Endothelial cell of umbilical vein (primary cell): Measurements from ENCODE around the gene EEF2K. TPM values are rescaled to one million over a fixed set of nuclear protein-coding genes. Genes with fewer than 3 reads are reported as not detected.
"Not testable (repeated sequence)": the region's sequence is repeated elsewhere in the genome, so short reads cannot be mapped to it uniquely, and the experiment has no call there.

Experiments used
- BruUV-seq: library from RNA; stranded (reverse); fragments of 400-500 nt; replicated peaks from 2 replicates; lab custom pipeline; 2021; lab: Mats Ljungman, UMichigan
- CTCF ChIA-PET: fragments of 300-600, 350-600 bp; sonication (Branson Sonifier 250); formaldehyde crosslinking; loops from one replicate; lab custom pipeline; 2021; ENCODE audit warnings: antibody characterized with exemption, inconsistent platforms; lab: Charles Lee
- POLR2A ChIA-PET: fragments of 300-600, 350-600 bp; sonication (Branson Sonifier 250); formaldehyde crosslinking; loops from one replicate; lab custom pipeline; 2021; ENCODE audit warnings: antibody characterized with exemption, inconsistent platforms; lab: Charles Lee
- DNase-seq: peaks from one replicate; pipeline ENCODE4 v3.0.0-alpha.2; 2011; ENCODE audit warnings: low read depth, low spot score
- FAIRE-seq: peaks from 2 replicates; lab custom pipeline; 2011; peaks lifted over from hg19 to GRCh38; lab: Jason Lieb, UNC
- H2AFZ ChIP-seq: 2 replicates; pipeline ENCODE4 v1.6.0; 2012; ENCODE audit warnings: low read depth, low read length, control low read depth, inconsistent platforms
- H3K27ac ChIP-seq: 2 replicates; pipeline ENCODE4 v1.5.1; 2011; ENCODE audit warnings: low read depth, mild to moderate bottlenecking, control low read depth, low read length, moderate library complexity; ENCODE audit not compliant: insufficient read depth
- H3K27me3 ChIP-seq, 2 experiments: 2 replicates each; pipeline versions ENCODE4 v1.6.0 to v1.6.1; 2011; ENCODE audit warnings: low read length in 2 of 2, mixed read lengths in 1 of 2; ENCODE audit not compliant: control insufficient read depth in 2 of 2, insufficient read depth in 2 of 2
- H3K36me3 ChIP-seq, 2 experiments: 2 replicates in 1 of 2; 3 replicates in 1 of 2; pipeline ENCODE4 v1.5.1; 2011; ENCODE audit warnings: low read length in 2 of 2, mild to moderate bottlenecking in 1 of 2, moderate library complexity in 1 of 2; ENCODE audit not compliant: control insufficient read depth in 2 of 2, insufficient read depth in 2 of 2; ENCODE audit errors: extremely low read depth in 1 of 2
- H3K4me1 ChIP-seq: 3 replicates; pipeline ENCODE4 v1.5.1; 2011; ENCODE audit warnings: mild to moderate bottlenecking, low read length; ENCODE audit not compliant: control insufficient read depth, insufficient read depth; ENCODE audit errors: extremely low read depth
- H3K4me2 ChIP-seq: 2 replicates; pipeline ENCODE4 v1.6.1; 2011; ENCODE audit warnings: low read length, control low read depth, mixed read lengths; ENCODE audit not compliant: insufficient read depth
- H3K4me3 ChIP-seq, 3 experiments: fragments of 200-600 bp in 1 of 3; sonication (generic), shearing (Covaris generic) in 1 of 3; replicated peaks in 1 of 3; 2 replicates each; pipeline ENCODE4 v1.5.1; 2011 to 2016; ENCODE audit warnings: control low read depth in 3 of 3, low read length in 3 of 3, mild to moderate bottlenecking in 2 of 3, inconsistent platforms in 1 of 3, low read depth in 1 of 3, moderate library complexity in 1 of 3; ENCODE audit not compliant: insufficient read depth in 1 of 3
- H3K79me2 ChIP-seq: 2 replicates; pipeline ENCODE4 v1.6.0; 2012; ENCODE audit warnings: low read length, inconsistent platforms; ENCODE audit not compliant: control insufficient read depth, insufficient read depth
- H3K9ac ChIP-seq: replicated peaks from 2 replicates; pipeline ENCODE3; 2011; ENCODE audit warnings: low read length, control low read depth; ENCODE audit not compliant: insufficient read depth; ENCODE audit errors: extremely low read depth
- H3K9me1 ChIP-seq: replicated peaks from 3 replicates; pipeline ENCODE4 v1.6.0; 2011; ENCODE audit warnings: mild to moderate bottlenecking, low read length; ENCODE audit not compliant: control insufficient read depth, insufficient read depth; ENCODE audit errors: extremely low read depth
- H3K9me3 ChIP-seq: replicated peaks from 2 replicates; pipeline ENCODE4 v1.5.1; 2012; ENCODE audit warnings: low read length, inconsistent platforms; ENCODE audit not compliant: control insufficient read depth, insufficient read depth
- H4K20me1 ChIP-seq: replicated peaks from 2 replicates; pipeline ENCODE3; 2011; ENCODE audit warnings: mild to moderate bottlenecking, low read length; ENCODE audit not compliant: control insufficient read depth, insufficient read depth; ENCODE audit errors: extremely low read depth
- CTCF ChIP-seq, 2 donors: IDR thresholded peaks; 1 replicate in 1 of 2; 2 replicates in 1 of 2; pipeline ENCODE4 v1.5.1; 2011; ENCODE audit warnings: low read length in 2 of 2, mild to moderate bottlenecking in 2 of 2, moderate library complexity in 2 of 2, control low read depth in 1 of 2, inconsistent platforms in 1 of 2, low read depth in 1 of 2; ENCODE audit not compliant: insufficient read depth in 1 of 2; ENCODE audit errors: extremely low read depth in 1 of 2
- JUN ChIP-seq: IDR thresholded peaks from 2 replicates; pipeline ENCODE4 v1.6.1; 2011; ENCODE audit warnings: borderline replicate concordance, low read depth; ENCODE audit not compliant: insufficient read length, insufficient read depth
- dilution Hi-C: fragments of 300-500 bp; cut with MboI; formaldehyde crosslinking; loops from one replicate; pipeline ENCODE4 v1.15.0; 2019; ENCODE audit warnings: low sequenced_read_pairs; ENCODE audit not compliant: extremely low pct_ligation_motif_present
- intact Hi-C: fragments of 100-400 bp; cut with micrococcal nuclease; formaldehyde crosslinking; loops from one replicate; pipeline ENCODE4 v1.10.0; 2022
- polyA plus RNA-seq, 4 experiments: library from polyadenylated mRNA; depleted of rRNA in 3 of 4; stranded (reverse) in 3 of 4; unstranded in 1 of 4; fragments of >200 nt; gene quantifications; 2 replicates each; pipeline versions ENCODE4 v1.2.1 to v1.2.3, GENCODE V29; 2011 to 2012; ENCODE audit warnings: missing spikeins in 1 of 4
- total RNA-seq: library from RNA; stranded (reverse); gene quantifications from 2 replicates; pipeline ENCODE4 v1.2.3, GENCODE V29; 2021

The EEF2K gene
- total and polyA plus RNA-seq, 2 donors (not counting 3 experiments of a cell fraction or from before 2014, with no cell fraction given): 16.0 to 48.6 TPM

- dilution Hi-C loops: no loop called here
- H3K4me3 ChIP-seq: no peak overlapping the region
- POLR2A ChIA-PET: no interaction called here
Measured at GRCh38 chr16:22300427-22301071, 94.5 kb downstream of the EEF2K start.

GRCh38 chr16:22301423-22301822, 95.3 kb downstream of the EEF2K start:
- H3K27me3 ChIP-seq, H3K9me1 ChIP-seq, intact Hi-C loops, H3K4me1 ChIP-seq, H3K9ac ChIP-seq, H3K4me2 ChIP-seq, BruUV-seq, H3K4me3 ChIP-seq, FAIRE-seq, H3K27ac ChIP-seq, DNase-seq, dilution Hi-C loops, H4K20me1 ChIP-seq, H3K9me3 ChIP-seq, H2AFZ ChIP-seq: not testable (repeated sequence)
- POLR2A ChIA-PET: interaction anchor here (0.8 kb wide), 1 partner anchor 1396 kb away, joined by 6 read pairs; no protein-coding TSS in a partner anchor
- Histone ChIP-seq H3K79me2 (peaks cover 38% of the 10 kb centered on the region), H3K36me3 (peaks cover 0 to 16% of the 10 kb centered on the region in 2 experiments)
- CTCF ChIA-PET: interaction anchor here (1.4 to 1.8 kb wide), 2 partner anchors 104 to 106 kb away, joined by 8 to 24 read pairs; no protein-coding TSS in a partner anchor

More at GRCh38 chr16:22300427-22301071, 94.5 kb downstream of the EEF2K start:
- CTCF ChIA-PET: interaction anchor here (0.6 to 1.8 kb wide), 20 partner anchors 9 to 347 kb away, joined by 3 to 24 read pairs (median 4); partner anchors contain the start of gene UQCRC2
- intact Hi-C loops: no loop called here
- H3K27me3 ChIP-seq: no peaks in the 10 kb centered on the region
- H3K79me2 ChIP-seq: peaks cover 38% of the 10 kb centered on the region
- no peak overlapping the region for H2AFZ ChIP-seq
- H3K27ac ChIP-seq: no peak overlapping the region
- no peaks in the 10 kb centered on the region for H4K20me1 ChIP-seq
- peak; percentile 64 for FAIRE-seq
- no peaks in the 10 kb centered on the region for H3K9me3 ChIP-seq
- H3K36me3 ChIP-seq: peaks cover 0 to 15% of the 10 kb centered on the region in 2 experiments
- H3K9me1 ChIP-seq: no peaks in the 10 kb centered on the region
- H3K4me1 ChIP-seq: no peaks in the 10 kb centered on the region
- H3K9ac ChIP-seq: no peak overlapping the region
- DNase-seq: peak; percentile 52
- H3K4me2 ChIP-seq: no peak overlapping the region
- BruUV-seq: no TSS peak
- TF ChIP-seq JUN (no peak), CTCF (IDR thresholded peaks at IDR 0.05; ENCODE audit: extremely low read depth in 1 of 2, insufficient read depth in 1 of 2, low read depth in 1 of 2, low read length in 2 of 2) (peak; percentile 58 to 74)
